Measurements from ENCODE around the gene KY. TPM values are rescaled to one million over a fixed set of nuclear protein-coding genes. Genes with fewer than 3 reads are reported as not detected.

KY gene
- total RNA-seq, 1 donor from 2014 or later, result not detected

- no peaks in the 10 kb centered on the region for H3K36me3 Mint-ChIP-seq (ENCODE audit: low read depth)
- no peak for TF ChIP-seq CTCF (IDR thresholded peaks at IDR 0.05)
- DNase-seq (no peak), ATAC-seq (ENCODE audit: low read depth) (no peak)
- CTCF ChIA-PET, result no interaction called here
- no peaks in the 10 kb centered on the region for H3K4me1 Mint-ChIP-seq
- intact Hi-C loops (cut with micrococcal nuclease), result no loop called here
- POLR2A ChIA-PET, result no interaction called here
- H3K9me3 Mint-ChIP-seq, result no peaks in the 10 kb centered on the region
- H3K27me3 Mint-ChIP-seq, result peaks cover 6% of the 10 kb centered on the region
- no peak overlapping the region for H3K27ac Mint-ChIP-seq
- no peak overlapping the region for H3K4me3 Mint-ChIP-seq
Observed at GRCh38 chr3:134667956-134668355, 17.1 kb upstream of the KY start.

GRCh38 chr3:134667406-134667805 is 16.6 kb upstream of the KY start:
- Mint-ChIP-seq H3K4me3 (no peak overlapping the region), H3K27ac (no peak overlapping the region), H3K4me1 (no peaks in the 10 kb centered on the region), H3K9me3 (no peaks in the 10 kb centered on the region), H3K27me3 (peaks cover 6% of the 10 kb centered on the region), H3K36me3 (ENCODE audit: low read depth) (no peaks in the 10 kb centered on the region)
- POLR2A ChIA-PET, result no interaction called here
- CTCF ChIA-PET, result no interaction called here
- no peak for TF ChIP-seq CTCF (IDR thresholded peaks at IDR 0.05)
- intact Hi-C loops (cut with micrococcal nuclease), result no loop called here
- no peak for ATAC-seq (ENCODE audit: low read depth)
- no peak for DNase-seq

GRCh38 chr3:134666885-134667284 is 16.1 kb upstream of the KY start:
- ChIA-PET CTCF (no interaction called here), POLR2A (no interaction called here)
- H3K27me3 Mint-ChIP-seq, result peaks cover 6% of the 10 kb centered on the region
- intact Hi-C loops (cut with micrococcal nuclease), result no loop called here
- no peak for TF ChIP-seq CTCF (IDR thresholded peaks at IDR 0.05)
- H3K4me1 Mint-ChIP-seq, result no peaks in the 10 kb centered on the region
- no peaks in the 10 kb centered on the region for H3K36me3 Mint-ChIP-seq (ENCODE audit: low read depth)
- no peak for DNase-seq
- no peaks in the 10 kb centered on the region for H3K9me3 Mint-ChIP-seq
- ATAC-seq (ENCODE audit: low read depth), result no peak
- no peak overlapping the region for H3K4me3 Mint-ChIP-seq
- H3K27ac Mint-ChIP-seq, result no peak overlapping the region

- H3K9me3 Mint-ChIP-seq, result peaks cover under 1% of the 10 kb centered on the region
- no peak overlapping the region for H3K27ac Mint-ChIP-seq
- no peak for TF ChIP-seq CTCF (IDR thresholded peaks at IDR 0.05)
- intact Hi-C loops (cut with micrococcal nuclease), result no loop called here
- H3K36me3 Mint-ChIP-seq (ENCODE audit: low read depth), result no peaks in the 10 kb centered on the region
- POLR2A ChIA-PET, result no interaction called here
- DNase-seq (no peak), ATAC-seq (ENCODE audit: low read depth) (no peak)
- H3K4me1 Mint-ChIP-seq, result no peaks in the 10 kb centered on the region
- no peak overlapping the region for H3K4me3 Mint-ChIP-seq
- CTCF ChIA-PET, result no interaction called here
- H3K27me3 Mint-ChIP-seq, result peaks cover 6% of the 10 kb centered on the region
Observed at GRCh38 chr3:134666466-134666865, 15.6 kb upstream of the KY start.

GRCh38 chr3:134666052-134666451 is 15.2 kb upstream of the KY start:
- Mint-ChIP-seq H3K27ac (no peak overlapping the region), H3K27me3 (peaks cover 6% of the 10 kb centered on the region), H3K4me1 (no peaks in the 10 kb centered on the region), H3K36me3 (ENCODE audit: low read depth) (no peaks in the 10 kb centered on the region), H3K9me3 (peaks cover 4% of the 10 kb centered on the region), H3K4me3 (no peak overlapping the region)
- ChIA-PET CTCF (no interaction called here), POLR2A (no interaction called here)
- no peak for ATAC-seq (ENCODE audit: low read depth)
- no peak for TF ChIP-seq CTCF (IDR thresholded peaks at IDR 0.05)
- DNase-seq, result no peak
- intact Hi-C loops (cut with micrococcal nuclease), result no loop called here

Measured in activated B cell treated with CpG ODN at 0.5 μM for 24 hours (primary cell).